Breast epithelium (tissue), 4 donors: ENCODE data around the gene HPN. TPM values are rescaled to one million over a fixed set of nuclear protein-coding genes. Genes with fewer than 3 reads are reported as not detected.

Source experiments
- DNase-seq, 2 donors: peaks; one replicate each; pipeline ENCODE4 v3.0.0-alpha.2; 2019; ENCODE audit warnings: low spot score in 2 of 2
- H3K27ac ChIP-seq, 2 donors: fragments of 200-600 bp; sonication (generic) in 1 of 2; one replicate each; pipeline ENCODE4 v1.5.1; 2016 to 2019; ENCODE audit warnings: mild to moderate bottlenecking in 1 of 2
- H3K27me3 ChIP-seq, 2 donors: fragments of 200-600 bp; sonication (generic) in 1 of 2; one replicate each; pipeline versions ENCODE4 v1.5.1 to v1.6.0; 2017 to 2019; ENCODE audit warnings: control low read depth in 1 of 2, mild to moderate bottlenecking in 1 of 2
- H3K36me3 ChIP-seq: fragments of 200-600 bp; one replicate; pipeline ENCODE4 v1.5.1; 2019
- H3K4me1 ChIP-seq, 2 donors: fragments of 200-600 bp; sonication (generic); one replicate each; pipeline ENCODE4 v1.5.1; 2016 to 2019; ENCODE audit warnings: control low read depth in 1 of 2
- H3K4me3 ChIP-seq, 3 donors: fragments of 200-600 bp; sonication (generic); 1 replicate in 2 of 3; 2 replicates in 1 of 3; pipeline ENCODE4 v1.5.1; 2016 to 2019; ENCODE audit warnings: mild to moderate bottlenecking in 3 of 3, moderate library complexity in 2 of 3
- H3K9me3 ChIP-seq, 2 donors: fragments of 200-600 bp; sonication (generic) in 1 of 2; one replicate each; pipeline ENCODE4 v1.5.1; 2016 to 2019; ENCODE audit warnings: control low read depth in 1 of 2
- POLR2A ChIP-seq: fragments of 450-650 bp; IDR thresholded peaks from one replicate; pipeline ENCODE4 v1.6.1; 2016; ENCODE audit warnings: antibody characterized with exemption, mild to moderate bottlenecking, moderate library complexity
- POLR2AphosphoS5 ChIP-seq, 3 donors: sonication (generic); formaldehyde crosslinking; IDR thresholded peaks; one replicate each; pipeline ENCODE4 v1.6.1; 2017; ENCODE audit warnings: antibody characterized with exemption in 3 of 3
- intact Hi-C: fragments of 100-400 bp; cut with DNase I; formaldehyde crosslinking; loops from one replicate; pipeline ENCODE4 v1.15.1; 2023; ENCODE audit warnings: low total_unique reads
- total RNA-seq, 3 donors: library from RNA; depleted of rRNA; stranded (reverse); fragments of >200 nt; gene quantifications; one replicate each; pipeline ENCODE4 v1.1.0, GENCODE V29; 2016
- TF ChIP-seq, protein P1 (sequence below), 3 donors: fragments of 450-650 bp; IDR thresholded peaks; one replicate each; pipeline ENCODE4 v1.5.1; 2016 to 2017; ENCODE audit warnings: antibody characterized with exemption in 3 of 3, mild to moderate bottlenecking in 3 of 3, moderate library complexity in 3 of 3

Gene HPN
- total RNA-seq, 3 donors from 2014 or later, result 1.8 to 18.0 (median 8.5) TPM

GRCh38 chr19:35089554-35089953, 48.0 kb downstream of the HPN start:
- no peaks in the 10 kb centered on the region for H3K27me3 ChIP-seq
- intact Hi-C loops, result no loop called here

GRCh38 chr19:35090160-35090505, 48.6 kb downstream of the HPN start:
- Histone ChIP-seq H3K27me3 (no peaks in the 10 kb centered on the region), H3K27ac (no peak overlapping the region), H3K36me3 (no peaks in the 10 kb centered on the region), H3K9me3 (no peaks in the 10 kb centered on the region), H3K4me1 (no peaks in the 10 kb centered on the region), H3K4me3 (peak overlapping the region in 2 of 3 donors; percentile 37 to 51)
- DNase-seq, result no peak
- intact Hi-C loops, result no loop called here
- TF ChIP-seq, protein P1, sequence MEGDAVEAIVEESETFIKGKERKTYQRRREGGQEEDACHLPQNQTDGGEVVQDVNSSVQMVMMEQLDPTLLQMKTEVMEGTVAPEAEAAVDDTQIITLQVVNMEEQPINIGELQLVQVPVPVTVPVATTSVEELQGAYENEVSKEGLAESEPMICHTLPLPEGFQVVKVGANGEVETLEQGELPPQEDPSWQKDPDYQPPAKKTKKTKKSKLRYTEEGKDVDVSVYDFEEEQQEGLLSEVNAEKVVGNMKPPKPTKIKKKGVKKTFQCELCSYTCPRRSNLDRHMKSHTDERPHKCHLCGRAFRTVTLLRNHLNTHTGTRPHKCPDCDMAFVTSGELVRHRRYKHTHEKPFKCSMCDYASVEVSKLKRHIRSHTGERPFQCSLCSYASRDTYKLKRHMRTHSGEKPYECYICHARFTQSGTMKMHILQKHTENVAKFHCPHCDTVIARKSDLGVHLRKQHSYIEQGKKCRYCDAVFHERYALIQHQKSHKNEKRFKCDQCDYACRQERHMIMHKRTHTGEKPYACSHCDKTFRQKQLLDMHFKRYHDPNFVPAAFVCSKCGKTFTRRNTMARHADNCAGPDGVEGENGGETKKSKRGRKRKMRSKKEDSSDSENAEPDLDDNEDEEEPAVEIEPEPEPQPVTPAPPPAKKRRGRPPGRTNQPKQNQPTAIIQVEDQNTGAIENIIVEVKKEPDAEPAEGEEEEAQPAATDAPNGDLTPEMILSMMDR (IDR thresholded peaks at IDR 0.05), result no peak

More at GRCh38 chr19:35089554-35089953, 48.0 kb downstream of the HPN start:
- TF ChIP-seq POLR2AphosphoS5 (IDR thresholded peaks at IDR 0.05) (no peak), POLR2A (no peak)
- TF ChIP-seq, protein P1 (IDR thresholded peaks at IDR 0.05), result no peak
- no peak for DNase-seq
- H3K27ac ChIP-seq, result no peak overlapping the region
- H3K36me3 ChIP-seq, result no peaks in the 10 kb centered on the region
- no peaks in the 10 kb centered on the region for H3K4me1 ChIP-seq
- H3K9me3 ChIP-seq, result no peaks in the 10 kb centered on the region
- no peak overlapping the region for H3K4me3 ChIP-seq

DNA sequence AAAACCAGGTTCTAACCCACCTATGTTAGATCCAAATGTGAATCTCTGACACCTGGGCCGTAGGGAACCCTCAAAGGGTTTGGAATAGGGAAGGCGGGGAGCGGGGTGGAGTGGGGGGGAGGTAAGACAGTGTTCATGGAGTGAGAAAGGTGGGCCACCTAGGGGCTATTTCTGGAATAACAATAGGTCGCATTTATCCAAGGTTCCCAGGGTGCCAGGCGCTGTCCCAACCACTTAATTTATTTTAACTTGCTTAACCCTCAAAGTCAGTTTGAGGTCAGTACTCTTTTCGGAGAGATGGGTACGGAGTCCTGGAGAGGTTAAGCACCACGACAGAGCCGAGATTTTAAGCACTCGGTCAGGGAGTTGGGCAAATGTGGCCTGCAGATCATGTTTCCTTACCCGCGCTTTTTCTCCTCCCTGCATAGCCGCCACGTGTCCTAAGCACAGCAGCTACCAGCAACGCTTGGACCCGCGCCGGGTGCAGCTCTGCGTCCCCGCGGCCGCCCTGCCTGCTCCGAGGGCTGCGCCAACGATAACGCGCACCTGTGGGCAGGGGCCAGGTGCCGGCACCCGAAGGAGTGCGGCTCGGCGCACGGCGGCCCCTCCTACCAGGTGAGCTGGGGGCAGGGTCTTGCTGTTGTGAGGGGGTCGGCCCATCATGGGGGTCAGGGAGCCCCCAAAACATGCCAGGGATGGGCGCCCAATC, 49.1 kb downstream of the HPN start:
- Histone ChIP-seq H3K27me3 (no peaks in the 10 kb centered on the region), H3K27ac (no peak overlapping the region)

DNA sequence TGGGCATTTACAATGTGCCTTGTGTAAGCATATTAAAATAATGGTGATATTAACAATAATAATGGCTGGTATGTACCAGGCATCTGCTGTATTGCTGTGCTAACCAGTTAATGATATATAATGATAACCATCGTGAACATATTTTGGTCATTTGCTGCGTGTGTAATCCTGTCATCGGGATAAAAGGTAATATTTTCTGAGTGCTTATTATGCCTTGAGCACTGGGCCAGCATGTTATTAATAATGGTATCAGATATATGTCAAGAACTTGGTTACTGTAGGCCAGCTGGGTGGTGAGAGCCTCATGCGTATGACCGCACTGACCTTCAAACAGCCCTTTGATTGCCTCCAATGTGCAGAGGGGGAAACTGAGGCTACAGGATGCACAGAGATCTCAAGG, 51.9 kb downstream of the HPN start:
- Histone ChIP-seq H3K4me3 (no peak overlapping the region), H3K9me3 (no peaks in the 10 kb centered on the region)

More for the DNA sequence above, 49.1 kb downstream of the HPN start:
- peak in 1 of 2 donors; percentile 67 for DNase-seq
- Histone ChIP-seq H3K9me3 (no peaks in the 10 kb centered on the region), H3K36me3 (no peaks in the 10 kb centered on the region), H3K4me3 (peak overlapping the region in 2 of 3 donors; percentile 37 to 51), H3K4me1 (no peaks in the 10 kb centered on the region)
- TF ChIP-seq, protein P1 (IDR thresholded peaks at IDR 0.05), result peak; percentile 54 to 77 (median 64)
- no peak for TF ChIP-seq POLR2AphosphoS5 (IDR thresholded peaks at IDR 0.05)
- intact Hi-C loops, result no loop called here

More for the DNA sequence above, 51.9 kb downstream of the HPN start:
- intact Hi-C loops, result no loop called here
- H3K4me1 ChIP-seq, result no peaks in the 10 kb centered on the region
- no peaks in the 10 kb centered on the region for H3K36me3 ChIP-seq
- no peak for TF ChIP-seq POLR2AphosphoS5 (IDR thresholded peaks at IDR 0.05)
- no peak for TF ChIP-seq POLR2A
- TF ChIP-seq, protein P1 (IDR thresholded peaks at IDR 0.05), result no peak
- H3K27ac ChIP-seq, result no peak overlapping the region
- no peaks in the 10 kb centered on the region for H3K27me3 ChIP-seq
- no peak for DNase-seq
